Measurements from ENCODE around the gene ATF5.
"Not testable (repeated sequence)": the region's sequence is repeated elsewhere in the genome, so short reads cannot be mapped to it uniquely, and the experiment has no call there.

The ATF5 gene

DNA sequence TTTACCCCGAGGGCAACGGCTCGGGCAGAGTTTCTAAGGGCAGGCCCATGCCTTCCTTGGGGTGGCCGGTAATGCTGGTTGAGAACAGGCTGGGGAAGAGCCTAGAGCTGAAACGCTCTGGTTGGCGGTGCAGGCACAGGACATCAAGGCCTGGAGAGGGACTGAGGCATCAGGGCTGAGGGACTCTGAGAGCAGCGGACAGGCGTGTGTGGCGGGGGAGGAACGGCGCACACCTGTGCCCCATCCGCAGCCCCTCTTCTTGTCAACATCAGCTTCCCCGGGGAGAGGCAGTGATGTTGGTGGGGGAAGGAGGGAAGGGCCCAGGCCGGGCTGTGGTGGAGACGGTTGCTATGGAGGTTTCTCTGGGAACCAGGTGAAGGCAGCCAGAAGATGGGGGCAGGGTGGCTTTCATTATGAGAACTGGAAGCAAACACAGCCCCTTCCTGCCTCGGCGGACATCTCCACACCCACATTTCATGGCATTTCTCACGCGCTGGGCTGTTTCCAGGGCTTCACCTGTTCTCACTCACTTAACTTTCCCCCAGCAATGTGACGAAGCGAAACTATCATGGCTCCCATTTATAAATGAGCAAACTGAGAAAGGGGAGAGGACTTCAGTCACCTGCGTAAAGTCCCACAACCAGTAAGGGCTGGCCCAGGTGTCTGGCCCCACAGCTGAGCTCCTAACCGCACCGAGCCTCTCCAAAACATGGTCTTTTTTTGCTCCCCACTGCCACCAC, 8.2 kb upstream of the ATF5 start:
- no peak overlapping the region for H3K4me3 ChIP-seq (ENCODE audit: low read length)
- H3K36me3 ChIP-seq (ENCODE audit: control insufficient read depth, insufficient read depth, low read length) = peaks cover 19% of the 10 kb centered on the region
- H3K27ac ChIP-seq (ENCODE audit: low read depth, low read length) = no peak overlapping the region
- H3K27me3 ChIP-seq (ENCODE audit: control insufficient read depth, insufficient read depth, low read length) = no peaks in the 10 kb centered on the region
- H3K4me1 ChIP-seq (ENCODE audit: control insufficient read depth, insufficient read depth, low read length) = no peaks in the 10 kb centered on the region
- no peak overlapping the region for H3K9ac ChIP-seq (ENCODE audit: low read length)

DNA sequence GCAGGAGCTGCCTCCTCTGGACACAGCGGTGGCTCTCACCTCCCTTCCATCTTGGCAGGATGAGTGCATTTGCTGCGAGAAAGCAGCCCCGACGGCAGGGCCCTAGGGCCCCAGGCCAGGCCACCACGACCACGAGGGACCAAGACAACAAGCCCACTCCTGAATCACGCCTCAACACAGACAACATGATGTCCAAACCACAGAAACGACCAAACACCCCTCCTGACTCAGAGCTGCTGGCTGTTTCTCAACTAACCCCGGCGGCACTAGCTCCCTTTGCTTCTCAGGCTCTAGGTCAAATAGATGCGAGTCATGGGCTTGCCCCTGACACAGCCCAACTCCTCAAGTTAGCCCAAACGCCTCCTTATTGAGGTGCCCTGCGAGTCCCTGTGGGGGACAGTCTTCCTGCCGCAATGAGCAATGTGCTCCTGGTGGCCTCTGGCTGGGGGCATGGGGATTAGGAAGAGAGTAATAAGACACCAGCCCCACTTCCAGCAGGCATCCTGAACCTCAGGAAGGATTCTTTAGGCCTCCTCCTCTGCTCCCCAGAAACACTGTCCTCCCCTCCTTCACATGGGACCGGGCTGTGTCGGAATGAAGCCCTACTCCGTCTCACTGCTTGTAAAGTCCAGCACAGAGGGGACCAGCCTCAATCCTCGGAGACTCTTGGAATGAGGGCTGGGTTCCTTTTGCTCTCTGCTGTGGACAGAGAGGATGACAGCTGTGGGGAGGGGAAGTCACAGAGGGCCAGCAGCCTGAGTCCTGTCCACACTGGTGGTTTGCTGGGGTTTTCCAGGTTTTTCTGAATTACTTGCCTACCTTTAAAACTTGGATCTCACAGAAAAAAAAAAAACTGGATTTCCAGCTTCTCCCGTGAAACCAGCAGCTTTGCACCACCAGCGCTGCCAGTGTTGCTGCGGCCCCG, 6.9 kb upstream of the ATF5 start:
- no peaks in the 10 kb centered on the region for H3K27me3 ChIP-seq (ENCODE audit: control insufficient read depth, insufficient read depth, low read length)
- H3K36me3 ChIP-seq (ENCODE audit: control insufficient read depth, insufficient read depth, low read length) = peaks cover 17% of the 10 kb centered on the region
- H3K4me3 ChIP-seq (ENCODE audit: low read length) = no peak overlapping the region
- H3K4me1 ChIP-seq (ENCODE audit: control insufficient read depth, insufficient read depth, low read length) = no peaks in the 10 kb centered on the region
- H3K27ac ChIP-seq (ENCODE audit: low read depth, low read length) = no peak overlapping the region
- H3K9ac ChIP-seq (ENCODE audit: low read length) = no peak overlapping the region

DNA sequence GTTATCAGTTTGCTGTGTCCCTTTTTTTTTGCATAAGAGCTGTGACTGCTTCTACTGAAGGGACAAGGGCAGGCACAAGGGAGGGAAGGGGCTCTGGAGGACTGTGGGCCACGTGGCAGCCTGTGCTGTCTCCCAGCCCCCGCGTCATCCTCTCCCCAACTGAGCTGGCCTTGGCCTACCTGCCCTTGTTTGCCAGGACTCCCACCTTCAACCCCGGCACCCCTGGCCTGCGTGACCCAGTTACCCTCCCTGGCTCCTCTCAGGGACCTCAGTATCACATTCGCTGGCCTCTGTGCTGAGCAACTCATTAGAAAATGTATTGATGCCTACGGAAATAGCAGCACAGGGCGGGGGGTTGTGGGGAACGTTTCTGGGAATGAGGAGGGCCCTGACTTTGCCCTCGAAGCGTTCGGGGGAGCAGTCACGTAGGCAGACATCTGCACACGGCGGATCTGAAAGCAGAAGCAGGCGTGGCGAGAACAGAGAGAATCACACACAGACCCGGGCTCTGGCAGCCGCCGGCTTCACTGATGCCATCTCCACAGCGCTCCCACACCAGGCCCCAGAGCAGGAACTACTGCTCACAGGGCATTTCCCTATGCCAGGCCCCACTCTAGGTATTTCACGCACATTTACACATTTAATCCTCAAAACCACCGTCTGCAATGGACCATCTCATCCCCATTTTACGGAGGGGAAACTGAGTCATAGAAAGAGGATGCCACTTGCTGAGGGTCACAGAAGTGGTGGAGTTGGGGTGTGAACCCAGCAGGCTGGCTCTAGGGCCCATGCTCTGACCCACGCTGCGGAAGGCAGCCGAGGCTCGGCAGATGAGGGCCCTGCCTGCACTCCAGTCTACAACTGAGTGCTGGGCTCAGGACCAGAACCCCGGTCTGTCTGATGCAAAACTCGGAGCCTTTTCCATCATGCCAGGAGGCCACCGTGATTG, 5.7 kb upstream of the ATF5 start:
- Histone ChIP-seq H3K27ac (ENCODE audit: low read depth, low read length) (no peak overlapping the region), H3K36me3 (ENCODE audit: control insufficient read depth, insufficient read depth, low read length) (peaks cover 15% of the 10 kb centered on the region), H3K27me3 (ENCODE audit: control insufficient read depth, insufficient read depth, low read length) (no peaks in the 10 kb centered on the region), H3K9ac (ENCODE audit: low read length) (no peak overlapping the region), H3K4me3 (ENCODE audit: low read length) (no peak overlapping the region), H3K4me1 (ENCODE audit: control insufficient read depth, insufficient read depth, low read length) (peaks cover 5% of the 10 kb centered on the region)

DNA sequence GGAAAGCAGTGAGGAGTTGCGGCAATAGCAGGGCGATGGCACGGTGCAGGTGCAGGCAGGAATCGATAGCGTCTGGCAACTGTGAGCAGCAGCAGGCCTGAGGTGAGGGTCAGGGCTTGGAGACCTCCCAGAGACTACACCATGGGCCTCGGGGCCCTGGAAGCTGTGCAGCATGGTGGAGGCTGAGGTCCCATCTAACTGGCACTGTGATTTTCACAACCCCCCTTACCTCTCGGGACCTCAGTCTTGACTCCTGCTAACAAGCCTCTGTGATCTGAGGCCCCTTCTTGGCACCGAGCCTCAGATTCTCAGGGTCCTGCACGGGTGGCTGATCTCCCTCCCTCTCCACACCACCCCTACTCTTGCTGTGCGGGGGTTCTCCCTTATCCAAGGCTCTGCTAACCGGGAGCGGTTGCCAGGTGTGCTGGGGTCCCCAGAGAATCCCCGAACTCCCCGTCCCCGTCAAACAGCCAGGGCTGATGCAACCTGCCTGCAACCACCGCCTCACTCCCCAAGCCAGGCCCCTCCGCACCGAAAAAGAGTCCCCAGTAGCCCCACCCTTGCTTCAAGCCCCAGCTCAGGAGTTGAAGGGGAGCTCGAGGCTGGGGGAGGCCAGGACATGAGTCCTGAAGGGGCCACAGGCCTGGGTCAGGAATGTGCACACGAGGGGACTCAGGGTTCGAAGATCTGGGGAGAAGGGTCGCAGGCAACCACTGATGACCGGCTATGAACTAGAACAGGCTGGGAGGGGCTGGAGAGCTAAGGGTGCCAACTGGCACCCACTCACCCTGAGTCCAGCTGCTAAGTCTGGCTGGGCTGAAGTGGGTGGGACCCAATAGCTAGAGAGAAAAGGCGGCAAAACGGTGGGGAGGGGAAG, 4.8 kb upstream of the ATF5 start:
- Histone ChIP-seq H3K9ac (ENCODE audit: low read length) (no peak overlapping the region), H3K36me3 (ENCODE audit: control insufficient read depth, insufficient read depth, low read length) (peaks cover 15% of the 10 kb centered on the region), H3K4me1 (ENCODE audit: control insufficient read depth, insufficient read depth, low read length) (peaks cover 5% of the 10 kb centered on the region), H3K27me3 (ENCODE audit: control insufficient read depth, insufficient read depth, low read length) (no peaks in the 10 kb centered on the region), H3K4me3 (ENCODE audit: low read length) (no peak overlapping the region), H3K27ac (ENCODE audit: low read depth, low read length) (no peak overlapping the region)

DNA sequence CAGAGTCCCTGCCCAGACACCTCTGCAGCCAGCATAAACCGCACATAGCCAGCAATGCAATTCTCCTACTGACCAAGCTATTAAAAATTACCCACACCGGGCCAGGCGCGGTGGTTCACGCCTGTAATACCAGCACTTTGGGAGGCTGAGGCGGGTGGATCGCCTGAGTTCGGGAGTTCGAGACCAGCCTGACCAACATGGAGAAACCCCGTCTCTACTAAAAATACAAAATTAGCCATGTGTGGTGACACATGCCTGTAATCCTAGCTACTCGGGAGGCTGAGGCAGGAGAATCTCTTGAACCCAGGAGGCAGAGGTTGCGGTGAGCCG, 4.2 kb upstream of the ATF5 start:
- H3K36me3 ChIP-seq (ENCODE audit: control insufficient read depth, insufficient read depth, low read length) = peaks cover 15% of the 10 kb centered on the region
- H3K27me3 ChIP-seq (ENCODE audit: control insufficient read depth, insufficient read depth, low read length); H3K4me3 ChIP-seq (ENCODE audit: low read length); H3K4me1 ChIP-seq (ENCODE audit: control insufficient read depth, insufficient read depth, low read length); H3K27ac ChIP-seq (ENCODE audit: low read depth, low read length); H3K9ac ChIP-seq (ENCODE audit: low read length): not testable (repeated sequence)

DNA sequence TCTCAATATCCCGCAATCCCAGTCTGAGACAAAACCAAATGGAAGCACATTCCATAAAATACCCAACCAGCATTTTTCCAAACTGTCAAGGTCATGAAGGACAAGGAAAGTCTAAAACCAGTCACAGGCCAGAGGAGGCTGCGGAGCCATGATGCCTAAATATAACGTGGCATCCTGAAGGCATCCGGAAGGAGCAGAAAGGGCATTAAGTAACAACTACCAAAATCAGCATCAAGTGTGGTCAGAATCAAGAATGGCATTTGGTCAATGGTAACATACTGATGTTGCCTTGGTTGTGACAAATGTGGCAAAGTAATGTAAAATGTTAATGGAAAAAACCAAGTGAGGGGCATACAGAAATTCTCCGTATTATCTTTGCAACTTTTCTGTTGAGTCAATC, 3.5 kb upstream of the ATF5 start:
- H3K27me3 ChIP-seq (ENCODE audit: control insufficient read depth, insufficient read depth, low read length) = no peaks in the 10 kb centered on the region
- no peak overlapping the region for H3K4me3 ChIP-seq (ENCODE audit: low read length)
- H3K36me3 ChIP-seq (ENCODE audit: control insufficient read depth, insufficient read depth, low read length) = peaks cover 15% of the 10 kb centered on the region
- H3K27ac ChIP-seq (ENCODE audit: low read depth, low read length) = no peak overlapping the region
- no peak overlapping the region for H3K9ac ChIP-seq (ENCODE audit: low read length)
- peaks cover 5% of the 10 kb centered on the region for H3K4me1 ChIP-seq (ENCODE audit: control insufficient read depth, insufficient read depth, low read length)

DNA sequence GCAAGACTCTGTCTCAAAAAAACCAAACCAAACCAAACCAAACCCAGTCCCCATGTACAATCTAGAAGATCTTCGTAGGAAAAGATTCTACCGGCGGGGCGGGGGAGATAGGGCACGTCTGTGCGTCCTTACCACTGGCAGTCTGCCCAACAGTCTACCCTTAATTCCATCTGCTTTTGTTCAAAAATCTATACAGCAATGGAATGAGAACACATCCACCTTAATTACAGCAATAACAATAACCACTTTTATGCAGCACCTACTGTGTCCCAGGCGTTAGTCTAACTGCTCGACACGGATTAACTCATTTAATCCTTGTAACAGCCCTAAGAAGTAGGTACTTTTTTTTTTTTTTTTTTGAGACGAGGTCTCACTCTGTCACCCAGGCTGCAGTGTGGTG, 2.5 kb upstream of the ATF5 start:
- H3K4me1 ChIP-seq (ENCODE audit: control insufficient read depth, insufficient read depth, low read length) = peaks cover 5% of the 10 kb centered on the region
- H3K4me3 ChIP-seq (ENCODE audit: low read length) = no peak overlapping the region
- H3K9ac ChIP-seq (ENCODE audit: low read length) = no peak overlapping the region
- peaks cover 15% of the 10 kb centered on the region for H3K36me3 ChIP-seq (ENCODE audit: control insufficient read depth, insufficient read depth, low read length)
- H3K27ac ChIP-seq (ENCODE audit: low read depth, low read length) = no peak overlapping the region
- no peaks in the 10 kb centered on the region for H3K27me3 ChIP-seq (ENCODE audit: control insufficient read depth, insufficient read depth, low read length)

DNA sequence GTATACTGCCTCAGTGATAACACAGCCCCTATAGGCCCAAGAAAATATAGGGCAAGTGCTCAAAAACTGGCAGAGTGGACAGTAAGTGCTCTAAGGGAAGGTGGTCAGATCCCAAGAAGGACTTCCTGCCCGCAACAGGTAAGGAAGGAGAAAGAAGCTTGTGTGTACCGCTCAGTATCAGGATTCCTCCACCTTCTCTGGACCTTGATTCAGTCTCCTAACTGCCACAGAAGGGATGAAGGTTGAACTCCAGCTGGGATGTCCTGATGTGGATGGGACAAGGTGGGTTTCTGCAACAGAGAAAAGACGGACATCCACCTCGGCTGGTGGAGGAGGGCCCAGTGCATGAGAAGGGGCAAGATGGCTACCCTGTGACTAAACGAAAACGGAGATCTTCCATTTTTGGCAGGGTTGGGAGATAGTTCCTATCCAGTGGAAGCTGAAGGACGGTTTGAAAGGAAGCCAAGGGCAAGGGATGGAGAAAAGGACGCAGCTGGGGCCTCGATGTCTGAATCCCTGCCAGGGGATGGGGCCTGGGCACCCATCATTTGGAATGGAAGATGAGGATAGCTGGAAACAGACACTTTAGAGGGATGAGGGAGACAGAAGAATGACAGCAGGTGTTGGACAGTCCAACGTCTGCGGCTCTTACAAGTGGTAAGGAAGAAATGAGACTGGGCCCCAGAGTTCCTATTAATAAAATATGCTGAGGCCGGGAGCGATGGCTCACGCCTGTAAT, 1.3 kb upstream of the ATF5 start:
- peaks cover 5% of the 10 kb centered on the region for H3K4me1 ChIP-seq (ENCODE audit: control insufficient read depth, insufficient read depth, low read length)
- H3K4me3 ChIP-seq (ENCODE audit: low read length) = no peak overlapping the region
- H3K36me3 ChIP-seq (ENCODE audit: control insufficient read depth, insufficient read depth, low read length) = peaks cover 12% of the 10 kb centered on the region
- no peak overlapping the region for H3K9ac ChIP-seq (ENCODE audit: low read length)
- H3K27ac ChIP-seq (ENCODE audit: low read depth, low read length) = no peak overlapping the region
- H3K27me3 ChIP-seq (ENCODE audit: control insufficient read depth, insufficient read depth, low read length) = no peaks in the 10 kb centered on the region

DNA sequence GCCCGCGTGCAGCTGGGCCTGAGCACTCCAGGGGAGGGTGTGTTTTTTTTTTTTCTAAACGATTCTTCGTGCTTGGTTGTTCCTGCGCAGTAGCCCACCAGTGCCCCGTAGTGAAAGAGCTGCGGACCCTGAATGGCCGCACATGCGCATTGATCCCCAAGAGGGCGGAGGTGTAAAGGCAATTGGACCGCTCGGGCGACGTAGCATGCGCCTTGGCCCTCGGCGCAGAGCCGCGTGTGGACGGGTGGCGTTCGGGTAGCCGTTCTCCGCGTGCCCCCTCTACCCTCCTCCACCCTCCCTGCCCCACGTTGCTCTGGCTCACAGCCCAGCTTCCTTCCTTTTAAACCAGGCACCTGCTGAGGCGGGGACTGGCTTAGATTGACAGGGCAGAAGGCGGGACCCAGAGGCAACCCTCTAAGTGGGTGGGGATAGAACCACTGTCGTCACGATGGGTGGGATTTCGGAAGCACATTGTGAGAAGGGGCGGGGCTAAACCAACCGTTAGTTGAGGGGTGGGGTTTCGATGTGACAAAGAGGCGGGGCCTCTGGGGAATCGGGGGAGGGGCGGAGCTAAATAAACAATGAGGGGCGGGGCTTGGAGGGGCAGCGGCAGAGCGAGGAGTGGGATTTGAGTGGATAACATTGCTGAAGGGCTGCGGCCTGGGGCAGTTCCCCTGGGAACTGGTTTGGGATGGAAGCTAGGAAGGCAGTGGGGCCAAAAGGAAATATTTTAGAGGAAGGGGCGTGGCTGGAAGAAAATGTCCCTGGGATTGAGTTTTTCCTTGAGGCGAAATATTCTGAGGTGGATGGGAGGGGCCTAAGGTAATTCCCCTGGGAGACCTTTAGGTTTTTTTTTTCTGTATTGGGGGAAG, 842 bp downstream of the ATF5 start:
- H3K4me3 ChIP-seq (ENCODE audit: low read length) = peak overlapping the region; percentile 85
- H3K4me1 ChIP-seq (ENCODE audit: control insufficient read depth, insufficient read depth, low read length) = peaks cover 5% of the 10 kb centered on the region
- peak overlapping the region; percentile 87 for H3K27ac ChIP-seq (ENCODE audit: low read depth, low read length)
- H3K36me3 ChIP-seq (ENCODE audit: control insufficient read depth, insufficient read depth, low read length) = peaks cover 4% of the 10 kb centered on the region
- H3K27me3 ChIP-seq (ENCODE audit: control insufficient read depth, insufficient read depth, low read length) = no peaks in the 10 kb centered on the region
- H3K9ac ChIP-seq (ENCODE audit: low read length) = peak overlapping the region; percentile 91

DNA sequence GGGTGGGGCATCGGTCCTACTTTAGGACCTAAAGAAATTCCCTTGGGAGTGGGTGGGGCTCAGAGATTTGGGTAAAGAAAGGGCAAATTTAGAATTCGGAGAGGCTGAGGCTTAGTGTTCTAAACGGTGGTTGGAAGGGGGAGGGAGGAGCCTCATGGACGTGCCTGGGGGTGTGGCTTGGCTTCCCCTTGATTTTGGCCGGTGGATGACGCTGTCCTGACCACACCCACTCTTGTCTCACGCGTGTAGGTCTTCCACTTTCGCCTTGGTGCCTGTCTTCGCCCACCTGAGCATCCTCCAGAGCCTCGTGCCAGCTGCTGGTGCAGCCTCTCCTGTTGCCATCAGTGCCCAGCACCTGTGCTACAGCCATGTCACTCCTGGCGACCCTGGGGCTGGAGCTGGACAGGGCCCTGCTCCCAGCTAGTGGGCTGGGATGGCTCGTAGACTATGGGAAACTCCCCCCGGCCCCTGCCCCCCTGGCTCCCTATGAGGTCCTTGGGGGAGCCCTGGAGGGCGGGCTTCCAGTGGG, 1.5 kb downstream of the ATF5 start:
- H3K36me3 ChIP-seq (ENCODE audit: control insufficient read depth, insufficient read depth, low read length) = peaks cover 4% of the 10 kb centered on the region
- H3K27ac ChIP-seq (ENCODE audit: low read depth, low read length) = no peak overlapping the region
- peaks cover 5% of the 10 kb centered on the region for H3K4me1 ChIP-seq (ENCODE audit: control insufficient read depth, insufficient read depth, low read length)
- H3K27me3 ChIP-seq (ENCODE audit: control insufficient read depth, insufficient read depth, low read length) = no peaks in the 10 kb centered on the region
- H3K9ac ChIP-seq (ENCODE audit: low read length) = no peak overlapping the region
- peak overlapping the region; percentile 30 for H3K4me3 ChIP-seq (ENCODE audit: low read length)
